IMR-90 (cell line): ENCODE results near the gene GLRX5. TPM values are rescaled to one million over a fixed set of nuclear protein-coding genes. Genes with fewer than 3 reads are reported as not detected.

Experiments
- ATAC-seq: fragments of 200-7000 bp; cut with Tn5 transposase; 2 replicates; pipeline ENCODE4 v1.9.1; 2020; ENCODE audit warnings: low read depth, mild to moderate bottlenecking, moderate library complexity
- BruUV-seq: library from RNA; stranded (reverse); fragments of 400-500 nt; replicated peaks from 2 replicates; lab custom pipeline; 2021; lab: Mats Ljungman, UMichigan
- CTCF ChIA-PET: fragments of 300-600 bp; formaldehyde crosslinking; extraction: SDS; loops from one replicate; lab custom pipeline; 2021; ENCODE audit warnings: antibody characterized with exemption; lab: Yijun Ruan, JAX
- POLR2A ChIA-PET: fragments of 300-600 bp; sonication (Branson Sonifier 250); formaldehyde crosslinking; loops from one replicate; lab custom pipeline; 2022; ENCODE audit warnings: antibody characterized with exemption; ENCODE audit not compliant: unreplicated experiment; lab: Charles Lee
- DNase-seq: peaks from one replicate; pipeline ENCODE4 v3.0.0; 2013
- H2AFZ ChIP-seq: replicated peaks from 2 replicates; pipeline ENCODE3; 2013; ENCODE audit warnings: low read length, mild to moderate bottlenecking; ENCODE audit not compliant: poor library complexity
- H2AK5ac ChIP-seq: 2 replicates; pipeline ENCODE4 v1.6.1; 2013; ENCODE audit warnings: low read depth, low read length, inconsistent platforms
- H2AK9ac ChIP-seq: replicated peaks from 2 replicates; pipeline ENCODE3; 2013; ENCODE audit warnings: mild to moderate bottlenecking, low read depth, low read length, moderate library complexity; ENCODE audit not compliant: poor library complexity
- H2BK120ac ChIP-seq: 2 replicates; pipeline ENCODE4 v1.6.1; 2013; ENCODE audit warnings: low read depth, low read length, inconsistent platforms
- H2BK15ac ChIP-seq: 3 replicates; pipeline ENCODE4 v1.6.1; 2013; ENCODE audit warnings: low read depth, low read length, inconsistent platforms
- H2BK20ac ChIP-seq: 2 replicates; pipeline ENCODE4 v1.6.1; 2013; ENCODE audit warnings: low read depth, mild to moderate bottlenecking, inconsistent platforms, low read length, moderate library complexity
- H2BK5ac ChIP-seq: 2 replicates; pipeline ENCODE4 v1.6.1; 2013; ENCODE audit warnings: mild to moderate bottlenecking, low read depth, low read length, inconsistent platforms; ENCODE audit not compliant: poor library complexity, severe bottlenecking
- H3K14ac ChIP-seq: replicated peaks from 2 replicates; pipeline ENCODE4 v1.6.1; 2013; ENCODE audit warnings: low read depth, low read length, inconsistent platforms
- H3K18ac ChIP-seq: 2 replicates; pipeline ENCODE4 v1.6.1; 2013; ENCODE audit warnings: low read depth, low read length, control low read depth
- H3K23ac ChIP-seq: 2 replicates; pipeline ENCODE4 v1.6.1; 2013; ENCODE audit warnings: low read depth, low read length, inconsistent platforms
- H3K27ac ChIP-seq: 2 replicates; pipeline ENCODE4 v1.5.1; 2013; ENCODE audit warnings: mild to moderate bottlenecking, control low read depth, low read length; ENCODE audit not compliant: insufficient read depth
- H3K27me3 ChIP-seq: 2 replicates; pipeline ENCODE4 v1.6.1; 2013; ENCODE audit warnings: low read length; ENCODE audit not compliant: control insufficient read depth, insufficient read depth
- H3K36me3 ChIP-seq: 2 replicates; pipeline ENCODE4 v1.6.1; 2013; ENCODE audit warnings: low read length, mixed read lengths; ENCODE audit not compliant: control insufficient read depth, insufficient read depth
- H3K4ac ChIP-seq: 2 replicates; pipeline ENCODE4 v1.6.1; 2013; ENCODE audit warnings: low read depth, low read length, inconsistent platforms
- H3K4me1 ChIP-seq: 2 replicates; pipeline ENCODE4 v1.6.1; 2013; ENCODE audit warnings: low read length, mixed read lengths; ENCODE audit not compliant: control insufficient read depth, insufficient read depth
- H3K4me2 ChIP-seq: 2 replicates; pipeline ENCODE4 v1.6.1; 2013; ENCODE audit warnings: low read depth, mild to moderate bottlenecking, control low read depth, low read length, moderate library complexity
- H3K4me3 ChIP-seq: 2 replicates; pipeline ENCODE4 v1.5.1; 2013; ENCODE audit warnings: low read depth, mild to moderate bottlenecking, control low read depth, low read length, moderate library complexity; ENCODE audit not compliant: insufficient read depth
- H3K56ac ChIP-seq: 2 replicates; pipeline ENCODE4 v1.6.1; 2013; ENCODE audit warnings: low read length, inconsistent platforms; ENCODE audit not compliant: insufficient read depth; ENCODE audit errors: extremely low read depth
- H3K79me1 ChIP-seq, 2 experiments: 2 replicates each; pipeline ENCODE4 v1.6.1; 2013; ENCODE audit warnings: low read length in 2 of 2, inconsistent platforms in 1 of 2, low read depth in 1 of 2
- H3K9ac ChIP-seq: 2 replicates; pipeline ENCODE4 v1.6.1; 2013; ENCODE audit warnings: low read depth, low read length, control low read depth
- H3K9me1 ChIP-seq: 2 replicates; pipeline ENCODE4 v1.6.1; 2013; ENCODE audit warnings: low read length, inconsistent platforms; ENCODE audit not compliant: insufficient read depth
- H3K9me3 ChIP-seq: 2 replicates; pipeline ENCODE4 v1.6.1; 2013; ENCODE audit warnings: low read length; ENCODE audit not compliant: control insufficient read depth, insufficient read depth
- H4K20me1 ChIP-seq: 2 replicates; pipeline ENCODE4 v1.6.1; 2013; ENCODE audit warnings: low read length, inconsistent platforms; ENCODE audit not compliant: insufficient read depth
- H4K5ac ChIP-seq: 2 replicates; pipeline ENCODE4 v1.6.1; 2013; ENCODE audit warnings: mild to moderate bottlenecking, low read depth, low read length, control low read depth
- H4K8ac ChIP-seq, 2 experiments: 2 replicates each; pipeline ENCODE4 v1.6.1; 2013; ENCODE audit warnings: low read depth in 2 of 2, low read length in 2 of 2, control low read depth in 1 of 2, inconsistent platforms in 1 of 2
- H4K91ac ChIP-seq: 2 replicates; pipeline ENCODE4 v1.6.1; 2013; ENCODE audit warnings: low read depth, low read length, inconsistent platforms; ENCODE audit not compliant: insufficient read depth
- CHD1 ChIP-seq: IDR thresholded peaks from 2 replicates; pipeline ENCODE4 v1.6.1; 2012; ENCODE audit warnings: low read depth, low read length, improper control_type of control experiment
- ELK1 ChIP-seq: fragments of 150-350 bp; IDR thresholded peaks from 2 replicates; pipeline ENCODE4 v1.6.1; 2016; ENCODE audit warnings: low read depth, mild to moderate bottlenecking, low read length, moderate library complexity, borderline replicate concordance
- RAD21 ChIP-seq: IDR thresholded peaks from 2 replicates; pipeline ENCODE4 v1.6.1; 2012; ENCODE audit warnings: low read length, improper control_type of control experiment
- WGBS, 2 experiments: methylation state at CpG; one replicate each; pipeline versions ENCODE4 v1.1.5 to v1.1.7; 2013; ENCODE audit warnings: missing lambda C conversion rate in 2 of 2; ENCODE audit not compliant: insufficient read length in 1 of 2; ENCODE audit errors: extremely low coverage in 2 of 2; 5-methylcytosine and 5-hydroxymethylcytosine counted together
- dilution Hi-C: fragments of 300-500 bp; cut with HindIII; formaldehyde crosslinking; loops from one replicate; pipeline ENCODE4 v1.14.3; 2018; ENCODE audit warnings: low sequenced_read_pairs; ENCODE audit not compliant: unreplicated experiment
- in situ Hi-C: fragments of 300-500 bp; cut with MboI; formaldehyde crosslinking; loops from 3 replicates; pipeline ENCODE4 v1.14.3; 2019; ENCODE audit warnings: low sequenced_read_pairs, inconsistent platforms, mixed read lengths
- intact Hi-C: fragments of 100-400 bp; cut with micrococcal nuclease; formaldehyde crosslinking; loops from 2 replicates; pipeline ENCODE4 v1.10.0; 2022
- polyA plus RNA-seq, 3 experiments: library from polyadenylated mRNA; depleted of rRNA; stranded (reverse); fragments of >200 nt; gene quantifications; 2 replicates each; pipeline ENCODE4 v1.2.3, GENCODE V29; 2012; ENCODE audit warnings: low replicate concordance in 1 of 3
- total RNA-seq: library from RNA; depleted of rRNA; stranded (reverse); fragments of >200 nt; gene quantifications from 2 replicates; pipeline ENCODE4 v1.2.3, GENCODE V29; 2012

Gene GLRX5
- total and polyA plus RNA-seq, 2 of the 4 experiments (the other 2 are of a cell fraction): 32.4 to 40.4 TPM

DNA sequence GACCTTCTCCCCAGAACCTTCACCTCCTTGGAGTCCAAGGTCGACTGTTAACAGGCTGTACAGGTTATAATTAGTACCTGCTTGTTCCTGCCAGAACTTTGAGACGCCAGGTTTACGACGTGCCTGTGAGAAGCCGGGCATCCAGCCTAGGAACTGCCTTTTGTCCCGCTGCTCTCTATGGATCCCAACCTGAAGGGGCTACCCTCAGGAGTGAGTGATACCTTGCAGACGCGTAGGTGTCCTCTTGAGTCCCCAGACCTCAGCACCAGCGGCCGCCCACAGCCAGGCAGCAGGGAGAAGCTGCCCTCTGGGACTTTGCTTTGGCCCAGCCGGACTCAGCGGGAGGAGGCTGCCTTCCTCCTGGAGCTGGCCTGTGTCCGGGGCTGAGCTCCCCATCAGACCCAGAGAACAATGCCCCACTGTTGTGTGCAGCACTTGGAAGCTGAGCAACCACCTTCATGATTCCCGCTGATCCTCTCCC is 34.6 kb upstream of the GLRX5 start:
- H3K9me3 ChIP-seq: no peaks in the 10 kb centered on the region
- peaks cover 13 to 90% of the 10 kb centered on the region in 2 experiments for H3K79me1 ChIP-seq
- H2BK20ac ChIP-seq: peak overlapping the region; percentile 47
- DNase-seq (no peak), ATAC-seq (no peak)
- peak overlapping the region; percentile 62 for H2BK120ac ChIP-seq
- no peak overlapping the region for H3K56ac ChIP-seq
- H4K20me1 ChIP-seq: peaks cover 4% of the 10 kb centered on the region; the same call in 1 of the 2 replicates
- peaks cover 41% of the 10 kb centered on the region for H3K9me1 ChIP-seq
- in situ Hi-C loops (loop anchor here (25.0 kb wide), 1 partner anchor 363 kb away; no protein-coding TSS in a partner anchor), intact Hi-C loops (no loop called here), dilution Hi-C loops (no loop called here)
- TF ChIP-seq CHD1: no peak
- no peak for TF ChIP-seq RAD21
- TF ChIP-seq ELK1: no peak
- peak overlapping the region in 1 of 2 experiments; percentile 70; a peak in 1 of 4 replicates for H4K8ac ChIP-seq
- H3K4me3 ChIP-seq: no peak overlapping the region
- peak overlapping the region; percentile 79 for H2AK9ac ChIP-seq
- H2BK15ac ChIP-seq: peak overlapping the region; percentile 35; the same call in 1 of the 3 replicates
- H3K27me3 ChIP-seq: no peaks in the 10 kb centered on the region
- H3K4me2 ChIP-seq: no peak overlapping the region
- H3K23ac ChIP-seq: no peak overlapping the region
- no peak overlapping the region; the same call in 1 of the 2 replicates for H4K5ac ChIP-seq
- ChIA-PET POLR2A (no interaction called here), CTCF (interaction anchor here (1.0 to 1.3 kb wide), 3 partner anchors 19 to 58 kb away, joined by 3 read pairs; no protein-coding TSS in a partner anchor)
- peak overlapping the region; percentile 18 for H2AFZ ChIP-seq
- no peak overlapping the region for H3K27ac ChIP-seq
- peak overlapping the region; percentile 8; the same call in 1 of the 2 replicates for H4K91ac ChIP-seq
- H3K4ac ChIP-seq: peak overlapping the region; percentile 68
- H3K14ac ChIP-seq: peak overlapping the region; percentile 13; the same call in 1 of the 2 replicates
- H3K36me3 ChIP-seq: no peaks in the 10 kb centered on the region
- H3K18ac ChIP-seq: no peak overlapping the region
- H2BK5ac ChIP-seq: no peak overlapping the region
- peaks cover 42% of the 10 kb centered on the region for H3K4me1 ChIP-seq
- H2AK5ac ChIP-seq: peak overlapping the region; percentile 33
- 99% methylated on average over 7 of the region's 14 CpGs; no CpG with 5 or more reads in 1 of the 2 experiments for WGBS, 2 experiments
- no TSS peak for BruUV-seq
- no peak overlapping the region for H3K9ac ChIP-seq
